GM12878 (cell line): ENCODE data around the gene ZDHHC19.

Source experiments
- BCL11A ChIP-seq: IDR thresholded peaks from 2 replicates; pipeline ENCODE4 v1.6.1; 2011; ENCODE audit warnings: low read depth, low read length
- CHD4 ChIP-seq: fragments of 200-600 bp; sonication (generic); IDR thresholded peaks from 2 replicates; pipeline ENCODE4 v1.6.1; 2016; ENCODE audit warnings: mild to moderate bottlenecking
- CTCF ChIP-seq, 3 experiments: IDR thresholded peaks in 2 of 3; conservative IDR thresholded peaks in 1 of 3; 2 replicates each; pipeline ENCODE4 v1.5.1; 2011; ENCODE audit warnings: low read depth in 3 of 3, low read length in 3 of 3, mild to moderate bottlenecking in 3 of 3, control low read depth in 2 of 3, moderate library complexity in 2 of 3, inconsistent platforms in 1 of 3, mixed read lengths in 1 of 3; ENCODE audit not compliant: control insufficient read depth in 2 of 3, insufficient read depth in 1 of 3; ENCODE audit errors: extremely low read depth in 1 of 3
- E4F1 ChIP-seq: fragments of 450-650 bp; IDR thresholded peaks from 2 replicates; pipeline ENCODE4 v1.6.1; 2018; ENCODE audit warnings: borderline replicate concordance, mild to moderate bottlenecking; ENCODE audit not compliant: partially characterized antibody
- ESRRA ChIP-seq: IDR thresholded peaks from 2 replicates; pipeline ENCODE4 v1.6.1; 2012; ENCODE audit warnings: mild to moderate bottlenecking, low read length, improper control_type of control experiment
- EZH2 ChIP-seq: IDR thresholded peaks from 2 replicates; pipeline ENCODE4 v1.6.1; 2012; ENCODE audit warnings: low read depth, mild to moderate bottlenecking, control low read depth, inconsistent platforms, low read length, borderline replicate concordance; ENCODE audit not compliant: control insufficient read depth
- NR2C2 ChIP-seq: IDR thresholded peaks from 2 replicates; pipeline ENCODE4 v1.6.1; 2011; ENCODE audit warnings: borderline replicate concordance, low read depth; ENCODE audit not compliant: control insufficient read depth, insufficient read length
- NR2F1 ChIP-seq: fragments of 450-650 bp; conservative IDR thresholded peaks from 2 replicates; pipeline ENCODE4 v1.6.1; 2017; ENCODE audit warnings: mild to moderate bottlenecking
- POLR2AphosphoS5 ChIP-seq: IDR thresholded peaks from 2 replicates; pipeline ENCODE4 v1.6.1; 2011; ENCODE audit warnings: mild to moderate bottlenecking, low read length, inconsistent platforms
- ZBTB11 ChIP-seq: fragments of 450-650 bp; formaldehyde crosslinking; IDR thresholded peaks from 2 replicates; pipeline ENCODE4 v1.5.0; 2022; ENCODE audit warnings: mild to moderate bottlenecking, missing genetic modification characterization

GRCh38 chr3:196219970-196220311, 8.7 kb upstream of the ZDHHC19 start:
- TF ChIP-seq POLR2AphosphoS5 (no peak), BCL11A (no peak), ESRRA (no peak), EZH2 (no peak), E4F1 (no peak), CTCF (IDR thresholded peaks at IDR 0.05 in 2 of 3, conservative IDR thresholded peaks at IDR 0.05 in 1 of 3; ENCODE audit: control insufficient read depth in 2 of 3, extremely low read depth in 1 of 3, insufficient read depth in 1 of 3, low read depth in 3 of 3, low read length in 3 of 3) (no peak), NR2C2 (no peak), CHD4 (no peak), NR2F1 (no peak), ZBTB11 (CRISPR knock-in tag) (no peak)
